HG03064 (cell line): ENCODE results near the gene ZNF304.
A peak's percentile ranks its signal among the peaks of the same experiment; 100 is the strongest.
"Not testable (repeated sequence)": the region's sequence is repeated elsewhere in the genome, so short reads cannot be mapped to it uniquely, and the experiment has no call there.

Experiments
- ATAC-seq: cut with Tn5 transposase; IDR thresholded peaks from one replicate; pipeline ENCODE4 v1.9.1; 2021; ENCODE audit warnings: low read depth; ENCODE audit not compliant: unreplicated experiment

The ZNF304 gene

GRCh38 chr19:57359300-57359699, 8.2 kb downstream of the ZNF304 start:
- no peak for ATAC-seq

DNA sequence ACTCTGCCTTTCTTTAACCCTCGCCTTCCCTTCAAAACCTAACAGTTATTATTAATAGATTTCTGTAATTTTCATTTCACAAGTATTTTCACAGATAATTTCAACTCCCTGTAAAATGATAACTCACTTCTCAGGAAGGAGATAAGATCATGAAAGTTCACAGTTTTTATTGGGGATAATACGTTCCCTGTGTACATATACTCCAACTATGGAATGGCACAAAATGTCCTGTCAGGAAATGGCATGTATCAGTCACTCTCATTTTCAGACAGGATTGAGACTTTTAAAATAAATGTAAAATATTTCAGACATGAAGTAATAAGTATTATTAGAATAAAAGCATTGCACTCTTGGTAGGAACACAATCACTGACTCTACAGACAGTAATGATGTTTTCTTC, 11.3 kb downstream of the ZNF304 start:
- ATAC-seq = no peak

- ATAC-seq = peak; percentile 92
Measured at GRCh38 chr19:57362997-57363687, 12.1 kb downstream of the ZNF304 start, which contains the start of the genes TRAPPC2B and ZNF547. Gene TRAPPC2B, plus strand, starts transcription at chr19:57363551. Its CDS starts 1,283 bp downstream, at chr19:57364834. Gene ZNF547, plus strand, starts transcription at chr19:57363551. Its CDS starts 5,005 bp downstream, at chr19:57368556.

GRCh38 chr19:57363688-57364181, 12.7 kb downstream of the ZNF304 start:
- ATAC-seq = no peak

DNA sequence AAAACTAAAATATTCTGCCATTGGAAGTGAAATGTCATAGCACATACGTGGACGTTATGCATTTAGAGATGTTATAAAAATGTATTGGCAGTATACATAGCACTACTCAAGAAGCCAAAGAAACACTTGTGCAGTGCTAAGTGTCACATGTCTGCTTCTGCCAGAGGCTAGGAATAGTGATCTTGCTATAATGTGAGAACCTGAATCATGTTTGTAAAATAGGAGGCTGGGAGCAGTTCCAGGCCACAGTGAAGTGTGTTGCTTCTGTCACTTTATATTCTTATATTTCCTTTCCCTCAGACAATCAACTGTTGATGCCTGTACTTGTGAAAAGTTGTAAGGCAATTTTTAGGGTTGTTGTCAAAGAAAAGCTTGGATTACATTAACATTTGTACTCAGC, 15.7 kb downstream of the ZNF304 start:
- ATAC-seq = no peak

- no peak for ATAC-seq
Measured at GRCh38 chr19:57374179-57374578, 23.1 kb downstream of the ZNF304 start.

DNA sequence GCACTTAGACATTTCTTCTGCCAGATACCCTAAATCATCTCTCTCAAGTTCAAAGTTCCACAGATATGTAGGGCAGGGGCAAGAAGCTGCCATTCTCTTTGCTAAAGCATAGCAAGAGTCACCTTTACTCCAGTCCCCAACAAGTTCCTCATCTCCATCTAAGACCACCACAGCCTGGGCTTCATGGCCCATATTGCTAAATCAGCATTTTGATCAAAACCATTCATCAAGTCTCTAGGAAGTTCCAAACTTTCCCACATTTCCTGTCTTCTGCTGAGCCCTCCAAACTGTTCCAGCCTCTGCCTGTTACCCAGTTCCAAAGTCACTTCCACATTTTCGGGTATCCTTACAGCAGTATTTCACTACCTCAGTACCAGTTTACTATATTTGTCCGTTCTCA, 23.6 kb downstream of the ZNF304 start:
- not testable (repeated sequence) for ATAC-seq

GRCh38 chr19:57376151-57376550, 25.1 kb downstream of the ZNF304 start:
- ATAC-seq = no peak

GRCh38 chr19:57377498-57378146, 26.6 kb downstream of the ZNF304 start:
- no peak for ATAC-seq

DNA sequence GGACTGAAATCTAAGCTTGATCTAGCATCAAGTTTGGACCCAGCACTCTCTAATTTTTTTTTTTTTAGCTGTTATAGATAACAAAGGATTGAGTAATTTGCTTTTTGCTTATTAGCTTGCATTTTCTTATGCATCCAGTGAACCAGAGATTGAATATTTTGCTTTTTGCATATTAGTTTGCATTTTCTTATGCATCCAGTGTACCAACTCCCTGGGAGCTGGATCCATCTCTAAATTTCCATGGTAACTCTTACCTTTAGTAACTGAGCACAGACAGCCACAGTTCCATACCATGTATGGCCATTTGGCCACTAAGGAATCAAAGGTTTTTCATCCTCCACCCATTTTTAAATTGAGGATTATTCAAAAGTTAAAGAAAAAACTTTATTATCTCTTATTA, 29.9 kb downstream of the ZNF304 start:
- ATAC-seq = no peak

DNA sequence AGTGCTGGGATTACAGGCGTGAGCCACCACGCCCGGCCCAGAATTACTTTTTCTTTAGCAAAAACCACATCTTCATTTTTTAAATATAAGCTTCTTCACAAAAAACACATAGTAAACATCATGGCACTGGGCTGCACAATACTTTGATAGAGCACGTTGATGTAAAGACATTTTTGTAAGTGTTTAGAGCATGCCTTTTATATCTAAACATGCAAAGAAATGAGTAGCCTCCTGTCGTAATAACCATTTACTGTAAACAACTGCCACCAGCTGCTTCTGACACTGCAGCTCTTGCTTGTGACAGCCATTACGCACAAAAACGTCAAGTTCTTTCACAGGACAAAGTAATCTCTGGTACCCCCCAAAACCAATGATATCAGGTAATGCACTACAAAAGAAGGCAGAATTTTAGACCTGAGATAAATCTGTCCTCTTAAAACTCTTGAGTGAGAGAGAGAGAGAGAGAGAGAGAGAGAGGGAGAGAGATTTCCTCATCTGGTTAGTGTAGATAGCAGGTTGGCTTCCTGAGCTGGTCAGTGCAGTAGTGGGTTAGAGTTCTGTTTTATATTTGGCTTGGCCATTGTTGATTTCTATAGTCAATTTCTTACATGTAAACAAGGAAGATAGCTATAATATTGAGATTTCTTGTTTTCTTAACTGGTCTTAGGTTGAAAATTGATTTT, 31.9 kb downstream of the ZNF304 start:
- no peak for ATAC-seq

DNA sequence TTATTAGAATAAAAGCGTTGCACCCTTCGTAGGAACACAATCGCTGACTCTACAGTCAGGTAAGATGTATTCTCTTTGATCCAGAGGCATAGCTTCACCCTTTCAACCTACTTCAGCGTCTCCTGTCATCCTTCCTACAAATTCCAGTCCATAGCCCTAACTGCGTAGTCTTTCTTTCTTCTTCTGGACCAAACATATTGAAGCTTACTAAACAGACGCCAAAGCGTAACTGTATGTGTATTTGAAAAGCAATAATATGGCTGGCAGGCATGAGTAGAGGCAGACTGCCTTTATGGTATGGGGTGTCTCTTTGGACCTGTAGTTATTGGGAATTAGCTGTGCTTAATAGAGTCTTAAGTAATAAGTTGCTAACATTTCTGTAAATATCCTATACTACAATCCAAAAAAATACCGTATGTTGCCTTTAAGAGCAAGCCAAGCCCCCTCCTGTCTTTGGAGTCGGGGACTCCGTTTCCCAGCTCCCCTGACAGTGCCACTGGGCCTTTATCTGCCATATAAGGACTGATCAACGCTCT, 38.2 kb downstream of the ZNF304 start:
- ATAC-seq = no peak

GRCh38 chr19:57389730-57390598, 38.9 kb downstream of the ZNF304 start, which contains the start of gene ZNF548:
Gene ZNF548, plus strand, starts transcription at chr19:57389854. Its CDS starts 246 bp downstream, at chr19:57390100.
- ATAC-seq = peak; percentile 94

GRCh38 chr19:57395710-57396109, 44.6 kb downstream of the ZNF304 start:
- ATAC-seq = no peak

GRCh38 chr19:57398868-57399267, 47.8 kb downstream of the ZNF304 start:
- no peak for ATAC-seq

GRCh38 chr19:57403737-57404563, 52.9 kb downstream of the ZNF304 start:
- no peak for ATAC-seq

DNA sequence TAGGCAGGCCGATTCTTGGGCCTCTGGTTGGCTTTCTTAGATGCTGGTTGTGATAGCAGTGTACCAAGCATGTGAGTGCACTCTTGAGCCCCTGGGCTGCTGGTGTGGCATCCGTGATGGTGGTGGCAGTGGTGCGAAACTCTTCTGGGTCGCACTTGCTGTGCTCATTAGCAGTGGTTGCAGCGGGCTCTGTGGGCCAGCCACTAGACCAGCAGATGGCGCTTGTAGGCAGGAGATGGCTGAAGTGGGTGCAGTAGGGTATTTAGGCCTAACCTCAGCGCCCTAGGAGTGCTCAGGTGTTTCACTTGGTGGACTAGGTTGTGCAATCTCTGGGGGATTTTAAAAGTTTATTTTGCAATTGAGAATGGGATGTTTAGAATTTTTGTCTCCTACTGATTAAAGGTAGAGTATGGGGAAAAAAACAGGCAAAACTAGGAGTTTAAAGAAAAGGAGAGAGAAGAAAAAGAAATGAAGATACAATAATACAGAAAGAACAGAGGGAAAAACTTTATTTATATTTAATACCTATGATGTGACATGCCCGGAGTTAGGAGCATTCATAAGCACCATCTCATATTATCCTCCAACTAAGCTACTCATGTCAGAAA, 55.5 kb downstream of the ZNF304 start:
- ATAC-seq = no peak
